Bladder microvascular endothelial cell (primary cell): ENCODE measurements around the gene TXN2. TPM values are rescaled to one million over a fixed set of nuclear protein-coding genes. Genes with fewer than 3 reads are reported as not detected.

Experiments used
- total RNA-seq: library from RNA; depleted of rRNA; stranded (reverse); fragments of >200 nt; gene quantifications from 2 replicates; pipeline ENCODE4 v1.2.3, GENCODE V29; 2014

TXN2 gene, protein sequence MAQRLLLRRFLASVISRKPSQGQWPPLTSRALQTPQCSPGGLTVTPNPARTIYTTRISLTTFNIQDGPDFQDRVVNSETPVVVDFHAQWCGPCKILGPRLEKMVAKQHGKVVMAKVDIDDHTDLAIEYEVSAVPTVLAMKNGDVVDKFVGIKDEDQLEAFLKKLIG
- total RNA-seq, result 13.9 and 22.7 TPM in 2 replicates

DNA sequence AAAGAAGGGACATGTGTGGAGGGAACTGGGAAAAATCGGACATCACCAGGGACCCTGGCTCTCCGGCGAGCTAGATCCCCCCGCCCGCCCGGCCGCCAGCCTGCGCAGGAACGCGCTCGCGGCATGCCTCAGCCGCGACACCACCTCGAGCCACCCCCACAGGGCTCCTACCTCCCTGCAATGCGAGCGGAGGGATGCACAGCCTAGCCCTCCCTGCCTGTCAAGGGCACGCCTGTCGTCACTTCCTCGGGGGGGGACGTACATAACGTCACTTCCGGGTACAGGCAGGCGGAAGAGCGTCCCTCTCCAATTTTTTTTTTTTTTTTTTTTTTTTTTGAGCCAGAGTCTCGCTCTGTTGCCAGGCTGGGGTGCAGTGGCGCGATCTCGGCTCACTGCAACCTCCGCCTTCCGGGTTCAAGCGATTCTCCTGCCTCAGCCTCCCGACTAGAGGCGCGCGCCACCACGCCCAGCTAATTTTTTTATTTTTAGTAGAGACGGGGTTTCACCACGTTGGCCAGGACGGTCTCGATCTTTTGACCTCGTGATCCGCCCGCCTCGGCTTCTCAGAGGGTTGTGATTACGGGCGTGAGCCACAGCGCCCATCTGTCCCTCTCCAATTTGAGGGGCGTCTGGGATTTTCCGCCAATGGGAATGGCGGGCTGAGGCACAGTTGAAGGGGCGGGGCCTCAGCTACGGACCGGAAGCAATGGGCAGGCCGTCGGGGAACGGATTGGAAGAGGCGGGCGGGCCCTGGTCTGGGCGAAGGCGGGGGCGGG lies at the start of gene TXN2:
TXN2 (minus strand) TSS at position 248 of the 776 bp plus-strand sequence. CDS start 803 bp downstream, outside the sequence.

DNA sequence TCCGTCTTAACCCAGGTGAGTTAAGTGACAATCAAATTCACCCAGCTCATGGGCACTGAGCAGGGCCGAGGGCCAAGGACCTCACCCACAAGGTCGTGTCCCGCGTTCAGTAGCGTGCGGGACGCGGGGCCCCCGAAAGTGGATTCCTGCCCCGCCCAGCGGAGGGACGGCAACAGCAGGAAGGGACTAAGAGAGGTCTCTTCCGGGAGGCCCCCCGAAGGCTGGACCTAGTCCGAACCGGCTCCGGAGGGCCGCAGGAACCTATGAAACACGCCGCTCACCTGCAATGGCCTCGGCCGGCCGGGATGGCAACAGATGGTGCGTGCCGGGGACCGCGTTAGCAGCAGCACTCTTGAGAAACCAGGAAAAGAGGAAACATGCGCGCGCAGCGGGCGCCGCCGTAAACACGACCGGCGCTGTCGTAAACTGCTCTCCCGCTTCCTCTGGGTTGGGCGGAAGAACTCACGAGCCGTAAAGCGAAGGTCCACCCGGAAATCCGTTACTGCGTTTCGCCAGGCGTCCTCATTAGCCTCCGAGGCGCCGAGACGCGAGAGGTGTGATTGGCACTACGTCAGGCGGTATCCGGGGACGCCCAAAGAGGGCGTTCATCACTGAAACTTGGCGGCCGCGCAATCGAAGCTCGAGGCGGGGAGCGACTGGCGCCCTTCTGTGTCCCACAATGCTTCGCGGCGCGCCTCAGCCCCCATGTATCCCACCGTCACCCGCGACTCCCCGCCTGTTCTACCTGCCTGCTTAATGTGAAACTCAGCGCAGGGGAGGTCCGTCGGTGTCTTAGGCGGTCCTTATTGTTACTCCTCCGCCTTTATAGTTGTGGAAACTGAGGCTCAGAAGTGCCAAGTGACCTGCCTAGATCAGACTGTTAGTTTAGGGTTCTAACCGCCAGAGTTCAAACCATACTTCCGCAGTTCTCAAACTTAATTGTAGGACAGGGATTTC lies 47.6 kb upstream of the TXN2 start, which contains the start of gene EIF3D:
EIF3D (minus strand) TSS at position 372 of the 957 bp plus-strand sequence. CDS start 3,045 bp downstream, outside the sequence.

DNA sequence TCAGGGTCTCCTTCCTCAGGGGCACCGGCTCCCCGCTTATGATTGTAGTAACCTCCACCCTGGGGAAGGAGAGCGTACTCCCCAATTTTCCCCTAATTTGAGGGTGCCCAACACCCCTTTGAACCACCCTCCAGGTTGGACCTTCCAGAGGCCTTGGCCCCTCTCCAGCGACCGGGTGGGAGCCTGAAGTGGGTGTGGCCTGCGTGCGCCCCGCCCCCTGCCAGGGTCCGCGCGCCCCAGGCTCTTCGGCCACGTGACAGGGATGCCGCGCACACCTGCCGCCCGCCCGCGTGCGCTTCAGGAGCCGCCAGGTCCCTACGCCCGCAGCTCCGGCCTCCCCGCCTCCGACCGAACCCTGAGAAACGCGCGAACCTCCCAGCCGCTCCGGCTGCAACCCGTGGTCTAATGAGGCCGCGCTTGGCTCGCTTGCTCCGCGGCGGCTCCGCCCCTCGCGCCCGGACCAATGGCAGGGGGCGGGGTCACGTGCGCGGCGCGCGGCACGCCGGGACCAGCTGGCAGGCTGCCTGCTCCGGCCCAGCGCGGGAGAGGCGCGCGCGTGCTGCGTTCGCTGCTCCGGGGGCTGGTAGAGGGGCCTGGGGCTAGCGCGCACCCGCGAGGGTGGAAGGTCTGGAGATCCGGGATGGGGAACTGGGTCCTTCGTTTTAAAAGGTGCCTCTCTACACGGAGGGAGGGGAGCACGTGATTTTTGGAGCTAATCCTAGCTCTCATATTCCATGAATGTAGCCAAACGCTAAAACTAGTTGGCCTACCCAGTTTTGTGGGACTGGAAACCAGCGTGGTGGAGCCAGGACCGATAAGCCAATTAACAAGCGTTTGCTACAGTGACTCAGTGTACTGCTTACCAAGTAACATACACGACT lies 25.4 kb upstream of the TXN2 start, which contains the start of gene FOXRED2:
FOXRED2 (minus strand) TSS at position 404 of the 881 bp plus-strand sequence. CDS start 618 bp downstream, outside the sequence.

Other genes with a start within 250 kb of the TXN2 start
- gene APOL2, start 242.1 kb downstream of the TXN2 start, total RNA-seq, result 60.7 and 64.1 TPM in 2 replicates
- 54.8 and 58.3 TPM in 2 replicates for gene APOL1, start 228.5 kb downstream of the TXN2 start, total RNA-seq
- gene MYH9, start 93.7 kb downstream of the TXN2 start, total RNA-seq, result 844 and 1,720 TPM in 2 replicates
- gene FOXRED2, start 25.4 kb upstream of the TXN2 start, total RNA-seq, result 1.8 and 7.4 TPM in 2 replicates
- gene EIF3D, start 47.5 kb upstream of the TXN2 start, total RNA-seq, result 328 and 353 TPM in 2 replicates
- gene CACNG2, start 222.1 kb upstream of the TXN2 start, total RNA-seq, result not detected in 2 replicates